ENCODE results near the gene SCN9A.
A peak's percentile ranks its signal among the peaks of the same experiment; 100 is the strongest.

DNA sequence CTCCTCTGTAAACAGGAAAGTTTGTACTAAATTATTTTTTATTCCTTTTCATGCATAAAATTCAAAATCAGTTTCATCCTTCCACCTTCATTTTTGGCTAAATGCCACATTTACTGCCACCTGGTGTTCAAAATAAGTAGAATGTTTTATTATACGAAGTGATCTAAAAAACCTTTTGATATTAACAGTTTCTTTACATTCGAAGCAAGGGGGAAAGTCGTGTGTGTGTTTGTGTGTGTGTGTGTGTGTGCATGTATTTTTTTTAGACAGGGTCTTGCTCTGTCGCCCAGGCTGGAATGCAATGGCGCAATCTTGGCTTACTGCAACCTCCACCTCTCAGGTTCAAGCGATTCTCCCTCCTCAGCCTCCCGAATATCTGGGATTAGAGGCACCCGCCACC lies 9.0 kb upstream of the SCN9A start:
- peak; percentile 48 for TF ChIP-seq CTCF (IDR thresholded peaks at IDR 0.05; ENCODE audit: low read length)
- no peak for TF ChIP-seq EZH2 (IDR thresholded peaks at IDR 0.05; ENCODE audit: borderline replicate concordance, low read length)
